Testis (tissue), 3 donors: ENCODE results near the gene TBX5. TPM values are rescaled to one million over a fixed set of nuclear protein-coding genes. Genes with fewer than 3 reads are reported as not detected.

ENCODE experiments used
- DNase-seq: peaks from one replicate; pipeline ENCODE4 v3.0.0-alpha.2; 2019
- H3K27ac ChIP-seq, 2 donors: fragments of 200-600 bp; sonication (generic); one replicate each; pipeline ENCODE4 v1.5.1; 2019
- H3K27me3 ChIP-seq: fragments of 200-600 bp; sonication (generic); one replicate; pipeline ENCODE4 v1.5.1; 2019
- H3K36me3 ChIP-seq: fragments of 200-600 bp; sonication (generic); one replicate; pipeline ENCODE4 v1.5.1; 2017; ENCODE audit warnings: low read depth; ENCODE audit errors: missing control alignments
- H3K4me1 ChIP-seq: fragments of 200-600 bp; sonication (generic); one replicate; pipeline ENCODE4 v1.5.1; 2019
- H3K4me3 ChIP-seq, 2 donors: fragments of 200-600 bp; sonication (generic); one replicate each; pipeline ENCODE4 v1.5.1; 2017 to 2019
- H3K9me3 ChIP-seq: fragments of 200-600 bp; sonication (generic); one replicate; pipeline ENCODE4 v1.5.1; 2017
- CTCF ChIP-seq, 3 experiments: fragments of 450-650 bp in 2 of 3; fragments of 200-600 bp in 1 of 3; sonication (generic) in 1 of 3; IDR thresholded peaks; one replicate each; pipeline ENCODE4 v1.5.1; 2016 to 2019; ENCODE audit warnings: antibody characterized with exemption in 3 of 3, mild to moderate bottlenecking in 2 of 3, moderate library complexity in 1 of 3
- POLR2A ChIP-seq: fragments of 450-650 bp; IDR thresholded peaks from one replicate; pipeline ENCODE4 v1.6.1; 2017; ENCODE audit warnings: antibody characterized with exemption, mild to moderate bottlenecking, moderate library complexity
- WGBS, 2 donors: methylation state at CpG; one replicate each; pipeline ENCODE4 v1.1.5; 2018; 5-methylcytosine and 5-hydroxymethylcytosine counted together
- intact Hi-C: fragments of 100-400 bp; cut with DNase I; formaldehyde crosslinking; loops from one replicate; pipeline ENCODE4 v1.15.1; 2023; ENCODE audit warnings: low total_unique reads
- polyA plus RNA-seq: library from polyadenylated mRNA; stranded (reverse); fragments of 350-450 nt; fragmentation: Illumina TruSeq; extraction: RNeasy Lipid Tissue Mini Kit (QIAGEN cat#74804); gene quantifications from one replicate; pipeline ENCODE4 v1.2.3, GENCODE V29; 2014; ENCODE audit warnings: low read depth, low replicate concordance; ENCODE audit not compliant: insufficient read depth
- total RNA-seq, 2 donors: library from RNA; depleted of rRNA; stranded (reverse); fragments of >200 nt; gene quantifications; one replicate each; pipeline ENCODE4 v1.2.3, GENCODE V29; 2016

TBX5 gene
- total and polyA plus RNA-seq, 3 donors from 2014 or later, result 0.12 to 0.62 TPM; not detected in 1

- no peaks in the 10 kb centered on the region for H3K4me1 ChIP-seq
- WGBS, 2 donors, result 80 to 82% methylated on average over 4 of the region's 4 CpGs
- TF ChIP-seq CTCF (IDR thresholded peaks at IDR 0.05) (no peak), POLR2A (no peak)
- no peak overlapping the region for H3K4me3 ChIP-seq
- no peaks in the 10 kb centered on the region for H3K36me3 ChIP-seq
- DNase-seq, result no peak
- intact Hi-C loops, result no loop called here
- H3K27me3 ChIP-seq, result no peaks in the 10 kb centered on the region
- H3K9me3 ChIP-seq, result no peaks in the 10 kb centered on the region
- H3K27ac ChIP-seq, result no peak overlapping the region
Measured at GRCh38 chr12:114420944-114421335, 15.0 kb upstream of the TBX5 start.

GRCh38 chr12:114420182-114420943 is 14.4 kb upstream of the TBX5 start:
- DNase-seq, result no peak
- Histone ChIP-seq H3K9me3 (no peaks in the 10 kb centered on the region), H3K27ac (no peak overlapping the region), H3K4me1 (no peaks in the 10 kb centered on the region), H3K4me3 (no peak overlapping the region), H3K36me3 (no peaks in the 10 kb centered on the region), H3K27me3 (no peaks in the 10 kb centered on the region)
- intact Hi-C loops, result no loop called here
- TF ChIP-seq CTCF (IDR thresholded peaks at IDR 0.05) (no peak), POLR2A (no peak)
- WGBS, 2 donors, result 69 to 70% methylated on average over 8 of the region's 8 CpGs

GRCh38 chr12:114416028-114416427 is 10.1 kb upstream of the TBX5 start:
- Histone ChIP-seq H3K9me3 (no peaks in the 10 kb centered on the region), H3K36me3 (no peaks in the 10 kb centered on the region), H3K27me3 (no peaks in the 10 kb centered on the region), H3K27ac (no peak overlapping the region), H3K4me1 (no peaks in the 10 kb centered on the region), H3K4me3 (no peak overlapping the region)
- TF ChIP-seq CTCF (IDR thresholded peaks at IDR 0.05) (no peak), POLR2A (no peak)
- intact Hi-C loops, result no loop called here
- no peak for DNase-seq
- WGBS, 2 donors, result 68 to 76% methylated on average over 2 to 4 of the region's 4 CpGs

GRCh38 chr12:114415525-114415868 is 9.6 kb upstream of the TBX5 start:
- no peaks in the 10 kb centered on the region for H3K27me3 ChIP-seq

More at GRCh38 chr12:114415525-114415868, 9.6 kb upstream of the TBX5 start:
- no peaks in the 10 kb centered on the region for H3K4me1 ChIP-seq
- no peak for TF ChIP-seq CTCF (IDR thresholded peaks at IDR 0.05)
- DNase-seq, result no peak
- H3K36me3 ChIP-seq, result no peaks in the 10 kb centered on the region
- intact Hi-C loops, result no loop called here
- no peak overlapping the region for H3K27ac ChIP-seq
- no peak overlapping the region for H3K4me3 ChIP-seq
- 17 to 29% methylated on average over 2 to 7 of the region's 7 CpGs for WGBS, 2 donors
- no peaks in the 10 kb centered on the region for H3K9me3 ChIP-seq
